Amygdala (tissue), 56 donors: ENCODE data around the gene FGFBP3.

Experiments used
- DNase-seq, 56 donors: peaks; one replicate each; lab custom pipeline; 2025; lab: John Stamatoyannopoulos, UW

Gene FGFBP3, protein sequence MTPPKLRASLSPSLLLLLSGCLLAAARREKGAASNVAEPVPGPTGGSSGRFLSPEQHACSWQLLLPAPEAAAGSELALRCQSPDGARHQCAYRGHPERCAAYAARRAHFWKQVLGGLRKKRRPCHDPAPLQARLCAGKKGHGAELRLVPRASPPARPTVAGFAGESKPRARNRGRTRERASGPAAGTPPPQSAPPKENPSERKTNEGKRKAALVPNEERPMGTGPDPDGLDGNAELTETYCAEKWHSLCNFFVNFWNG

DNA sequence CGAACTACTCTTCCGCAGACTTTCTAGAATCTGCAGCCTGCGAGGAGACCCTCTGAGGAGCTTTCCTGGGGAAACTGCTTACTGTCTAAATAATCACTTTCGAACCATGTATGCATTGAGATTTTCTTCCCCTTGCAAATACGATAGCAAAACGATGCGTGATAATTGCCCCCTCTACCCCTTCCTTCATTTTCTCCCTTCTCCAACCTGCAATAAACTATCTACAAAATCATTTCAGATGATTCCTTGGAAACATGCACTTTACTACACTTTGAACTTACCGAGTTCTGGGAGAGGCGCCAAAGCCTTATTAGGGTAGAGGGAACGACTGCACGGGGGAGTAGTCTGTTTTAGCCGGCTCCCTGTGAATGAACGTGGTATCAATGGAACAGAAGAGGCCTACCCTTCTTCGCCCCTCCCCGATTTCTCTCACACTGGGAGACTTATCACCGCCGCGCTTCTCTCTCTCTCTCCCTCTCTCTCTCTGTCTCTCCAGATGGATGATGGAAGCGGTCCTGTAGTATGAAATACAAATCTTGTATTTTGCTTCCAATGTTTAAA, at the start of gene FGFBP3:
Gene FGFBP3 (minus strand): TSS at position 370 of the 561 bp plus-strand sequence. CDS start 517 bp downstream, outside the sequence.
- peak in 11 of 56 donors; percentile 6 to 51 (median 16) for DNase-seq

DNA sequence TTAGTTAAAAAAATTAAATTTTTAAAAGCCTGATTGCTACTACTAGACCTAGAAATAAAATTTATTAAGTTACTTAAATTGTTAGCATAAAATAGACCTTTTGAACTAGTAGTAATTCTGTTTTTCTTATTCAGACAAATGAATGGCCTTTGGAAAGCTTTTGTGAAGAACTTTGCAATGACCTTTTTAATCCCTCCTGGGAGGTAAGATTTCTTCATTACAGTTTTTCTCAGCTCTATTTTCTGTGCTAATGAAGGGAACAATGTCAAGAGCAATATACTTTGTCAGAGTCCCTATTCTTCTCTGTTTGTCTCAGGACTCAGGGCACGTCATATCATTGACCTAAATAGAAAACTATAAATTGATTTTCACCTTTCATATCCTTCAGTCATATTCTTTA, 47.8 kb upstream of the FGFBP3 start:
- DNase-seq = no peak

DNA sequence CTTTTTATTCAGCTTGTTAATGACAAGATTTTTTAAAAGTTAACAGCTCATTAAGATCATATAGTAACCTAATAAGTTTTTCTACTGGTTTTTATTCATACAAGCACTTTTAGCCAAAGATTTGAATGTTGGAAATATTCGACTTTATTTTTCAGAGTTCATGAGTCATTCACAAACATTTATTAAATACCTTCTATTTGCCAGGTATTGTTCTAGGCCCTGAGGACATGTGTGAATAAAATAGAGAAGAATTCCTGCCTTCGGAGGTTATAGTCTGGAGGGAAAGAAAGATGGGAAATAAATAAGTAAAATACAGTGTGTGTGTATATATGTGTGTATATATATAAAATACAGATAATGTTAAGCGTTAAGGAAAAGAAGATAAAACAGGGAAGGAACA, 45.8 kb upstream of the FGFBP3 start:
- no peak for DNase-seq

DNA sequence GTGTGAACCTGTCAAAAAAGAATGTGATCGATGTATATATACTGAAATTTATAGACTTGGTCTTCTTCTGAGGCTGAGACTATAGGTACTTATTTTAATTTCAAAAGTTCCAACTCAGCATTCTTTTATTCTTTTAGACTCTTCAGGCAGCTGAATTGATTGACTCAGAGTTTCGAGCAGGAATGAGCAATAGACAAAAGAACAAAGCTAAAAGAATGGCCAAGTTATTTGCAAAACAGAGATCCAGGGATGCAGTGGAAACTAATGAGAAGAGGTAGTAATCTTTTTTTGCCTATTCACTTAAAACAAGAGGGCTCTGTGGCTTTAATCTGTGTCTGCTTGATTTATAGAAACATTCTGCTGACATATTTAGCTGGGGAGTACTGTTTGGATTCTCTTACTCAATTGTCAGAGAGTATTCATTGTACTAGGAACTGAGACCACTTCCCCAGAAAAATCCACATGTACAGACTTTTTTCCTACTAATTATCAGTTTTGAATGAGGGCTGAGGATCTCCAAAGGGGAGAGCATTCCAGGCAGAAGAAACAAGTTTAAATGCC, 44.4 kb upstream of the FGFBP3 start:
- no peak for DNase-seq

DNA sequence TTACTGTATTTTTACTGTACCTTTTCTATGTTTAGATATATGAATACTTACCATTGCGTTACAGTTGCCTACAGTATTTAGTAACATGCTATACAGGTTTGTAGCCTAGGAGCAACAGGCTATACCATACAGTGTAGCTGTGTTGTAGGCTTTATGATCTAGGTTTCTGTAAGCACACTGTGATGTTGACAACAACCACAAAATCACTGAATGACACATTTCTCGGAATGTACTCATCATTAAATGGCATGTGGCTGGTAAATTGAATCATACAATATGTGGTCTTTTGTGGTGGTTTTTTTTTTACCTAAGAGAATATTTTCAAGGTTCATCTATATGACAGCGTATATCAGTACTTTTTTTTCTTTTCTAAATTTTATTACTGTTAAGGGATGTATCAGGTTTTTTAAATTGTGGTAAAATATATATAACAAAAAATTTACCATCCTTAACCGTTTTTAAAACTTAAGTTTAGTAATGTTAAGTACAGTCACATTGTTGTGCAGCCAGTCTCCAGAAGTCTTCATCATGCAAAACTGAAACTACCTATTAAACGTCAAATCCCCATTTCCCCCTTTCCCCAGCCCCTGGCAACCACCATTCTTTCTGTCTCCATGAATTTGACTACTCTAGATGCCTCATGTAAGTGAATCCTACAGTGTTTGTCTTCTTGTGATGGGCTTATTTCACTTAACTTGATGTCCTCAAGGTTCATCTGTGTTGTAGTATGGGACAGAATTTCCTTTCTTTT, 35.8 kb upstream of the FGFBP3 start:
- no peak for DNase-seq

DNA sequence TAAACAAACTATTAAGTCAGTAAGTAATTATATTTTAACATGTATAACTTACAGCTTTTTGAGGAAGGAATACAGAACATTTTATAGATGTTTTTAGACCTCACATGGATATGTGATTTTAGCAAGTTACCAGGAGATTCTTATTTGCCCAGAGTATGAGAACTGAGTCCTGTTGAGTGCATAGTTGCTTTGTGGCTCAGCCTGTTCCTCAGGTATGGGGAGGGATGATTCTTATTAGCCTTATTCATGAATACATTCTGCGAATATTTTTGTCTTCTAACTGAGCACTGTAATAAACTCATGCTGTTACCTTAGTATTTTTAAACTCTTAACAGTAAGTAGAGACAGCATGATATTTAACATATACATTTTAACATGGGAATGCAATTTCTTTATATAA, 32.1 kb upstream of the FGFBP3 start:
- no peak for DNase-seq

DNA sequence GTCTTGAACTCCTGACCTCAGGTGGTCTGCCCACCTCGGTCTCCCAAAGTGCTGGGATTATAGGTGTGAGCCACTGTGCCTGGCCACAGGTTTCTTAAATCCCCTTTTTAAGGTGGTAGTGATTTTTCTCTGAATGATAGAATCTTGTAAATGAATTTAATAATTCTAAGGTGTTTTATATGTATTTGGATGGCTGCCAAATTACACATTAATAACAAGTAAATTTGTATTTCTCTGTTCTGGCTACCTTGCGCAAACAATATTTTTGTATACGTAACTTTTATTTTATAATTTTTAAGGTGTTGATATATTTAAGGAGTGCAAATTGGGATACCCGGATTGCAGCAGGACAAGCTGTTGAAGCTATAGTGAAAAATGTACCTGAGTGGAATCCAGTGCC, 30.4 kb upstream of the FGFBP3 start:
- no peak for DNase-seq

DNA sequence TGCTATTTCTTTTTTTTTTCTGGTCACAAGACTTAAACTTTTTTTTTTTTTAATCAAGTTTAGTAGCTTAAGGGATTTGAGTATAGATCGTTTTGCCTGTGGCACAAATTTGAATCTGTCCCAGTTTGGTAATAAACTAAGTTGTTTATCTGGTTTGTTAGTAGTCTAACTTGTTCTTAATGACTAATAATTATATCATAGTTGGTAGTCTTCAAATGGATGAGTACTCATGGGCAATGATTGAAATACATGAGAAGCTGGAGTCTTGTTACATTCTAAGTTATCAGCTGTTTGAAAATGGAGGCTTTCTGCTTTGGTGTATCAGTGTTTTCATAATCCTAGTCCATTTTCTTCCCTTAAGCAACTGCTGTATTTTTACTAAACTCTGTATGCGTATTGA, 26.6 kb upstream of the FGFBP3 start:
- no peak for DNase-seq

DNA sequence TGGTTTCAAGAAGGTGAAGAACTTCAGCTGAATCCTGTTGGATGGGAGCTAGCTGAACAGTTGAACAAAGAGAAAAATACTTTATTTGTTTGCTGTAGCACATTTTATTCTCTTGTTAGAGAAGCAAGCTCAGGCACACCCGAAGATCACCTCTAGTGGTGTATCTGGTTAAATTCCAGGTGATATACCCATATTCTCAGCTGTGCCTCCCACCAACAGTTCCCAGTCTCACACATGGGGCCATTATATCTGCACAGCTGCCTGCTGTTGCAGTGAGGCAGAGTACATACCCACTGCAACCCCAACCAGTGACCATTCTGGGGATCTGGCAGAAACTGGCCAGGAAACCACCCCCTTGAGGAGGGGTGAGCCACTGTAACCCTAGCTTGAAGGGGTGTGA, 23.5 kb upstream of the FGFBP3 start:
- DNase-seq = no peak

DNA sequence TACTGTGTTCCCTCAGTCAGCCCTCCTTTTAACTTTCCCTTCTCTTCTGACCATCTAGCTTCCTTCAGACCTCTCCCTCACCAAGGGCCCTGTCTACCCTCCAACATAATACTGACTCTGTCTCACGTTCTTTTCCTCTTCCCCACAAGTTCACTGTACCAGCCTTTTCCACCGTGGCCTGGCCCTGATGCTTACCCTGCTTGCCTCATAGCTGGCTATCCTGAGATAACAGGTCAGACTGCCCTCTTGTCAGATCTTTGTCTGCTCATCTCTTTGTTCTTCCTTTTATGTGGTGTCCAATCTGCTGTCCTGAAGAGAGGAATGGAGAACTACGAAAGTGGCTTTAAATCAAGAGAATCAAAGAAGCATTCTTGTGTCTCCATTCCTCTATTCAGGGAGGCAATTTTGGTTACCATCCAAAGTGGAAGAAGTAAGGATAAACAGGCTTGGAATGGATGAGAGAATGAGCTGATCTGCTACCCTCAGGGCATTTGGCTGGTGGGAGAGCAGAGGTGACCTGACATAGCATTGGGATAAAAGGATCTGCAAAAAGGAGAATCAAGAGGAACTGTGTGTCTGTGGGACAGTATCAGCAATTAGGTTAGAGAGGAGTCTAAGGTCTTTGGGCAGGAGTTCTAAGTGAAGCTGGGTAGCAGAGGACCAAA, 22.4 kb upstream of the FGFBP3 start:
- no peak for DNase-seq

DNA sequence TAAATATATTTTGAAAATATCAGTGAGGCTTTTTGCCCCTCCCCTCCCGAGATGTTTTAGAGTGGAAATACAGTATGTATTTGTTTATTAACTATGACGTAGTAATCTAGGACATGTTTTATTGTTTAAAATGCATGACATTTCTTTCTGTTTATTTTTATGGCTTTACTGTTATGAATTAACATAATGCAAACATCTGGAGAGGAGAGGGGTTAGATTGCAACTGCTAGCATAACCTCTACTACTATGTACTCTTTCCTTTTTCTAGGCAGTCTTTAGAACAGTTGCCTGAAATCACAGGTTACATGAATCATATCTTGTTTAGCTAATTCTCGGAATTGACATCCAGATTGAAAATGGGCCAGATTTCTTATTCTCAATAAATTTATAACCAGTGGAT, 21.7 kb upstream of the FGFBP3 start:
- no peak for DNase-seq

DNA sequence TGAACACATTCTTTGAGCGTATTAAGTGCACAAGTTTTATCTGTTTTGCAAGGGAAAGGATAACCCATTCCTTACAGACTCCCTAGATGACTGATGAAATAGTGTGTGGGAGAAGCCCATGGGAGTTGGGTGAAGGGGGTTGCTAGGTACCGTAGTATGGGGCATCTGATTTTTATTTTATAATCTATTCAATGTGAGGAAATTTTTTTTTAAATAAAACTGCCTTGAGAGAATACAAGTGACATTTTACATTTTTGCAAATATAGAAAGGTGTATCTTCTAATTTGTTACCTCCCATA, 15.7 kb upstream of the FGFBP3 start:
- DNase-seq = no peak

DNA sequence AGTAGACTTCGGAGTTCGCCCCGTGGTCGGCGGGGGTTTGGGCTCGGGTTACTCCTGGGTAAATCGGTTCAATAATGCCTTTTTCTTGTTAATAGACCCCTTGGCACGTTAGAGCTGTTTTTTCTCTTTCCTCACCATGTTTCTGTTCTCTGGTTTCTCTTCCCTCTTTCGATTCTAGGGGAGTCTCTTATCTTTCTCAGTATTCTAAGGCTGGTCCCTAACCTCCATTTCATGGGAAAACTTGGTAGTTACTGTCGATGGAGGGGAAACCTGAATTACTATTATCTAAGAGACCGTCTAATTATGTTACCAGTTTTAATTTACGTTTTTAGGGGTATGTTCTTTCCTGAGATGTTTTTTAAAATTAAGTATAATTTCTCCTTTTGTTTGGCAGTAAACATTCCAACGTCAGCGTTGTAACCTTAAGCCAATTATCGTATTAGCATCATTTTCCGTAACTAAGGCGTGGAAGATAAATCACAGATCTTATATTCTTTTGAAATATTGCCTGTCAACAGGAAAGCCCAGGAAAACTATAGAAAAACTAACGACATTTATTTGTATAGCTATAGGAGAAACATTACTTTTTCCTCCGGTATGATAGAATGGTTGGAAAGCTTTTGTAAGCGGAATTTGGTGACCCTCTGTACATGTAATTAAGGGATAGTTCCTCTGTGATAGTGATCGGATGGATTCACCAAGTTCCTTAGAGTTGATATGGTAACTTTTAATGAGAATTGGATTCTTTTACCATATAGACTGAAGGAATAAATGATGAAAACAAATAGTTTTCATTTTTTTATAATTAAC, 15.1 kb upstream of the FGFBP3 start:
- no peak for DNase-seq

DNA sequence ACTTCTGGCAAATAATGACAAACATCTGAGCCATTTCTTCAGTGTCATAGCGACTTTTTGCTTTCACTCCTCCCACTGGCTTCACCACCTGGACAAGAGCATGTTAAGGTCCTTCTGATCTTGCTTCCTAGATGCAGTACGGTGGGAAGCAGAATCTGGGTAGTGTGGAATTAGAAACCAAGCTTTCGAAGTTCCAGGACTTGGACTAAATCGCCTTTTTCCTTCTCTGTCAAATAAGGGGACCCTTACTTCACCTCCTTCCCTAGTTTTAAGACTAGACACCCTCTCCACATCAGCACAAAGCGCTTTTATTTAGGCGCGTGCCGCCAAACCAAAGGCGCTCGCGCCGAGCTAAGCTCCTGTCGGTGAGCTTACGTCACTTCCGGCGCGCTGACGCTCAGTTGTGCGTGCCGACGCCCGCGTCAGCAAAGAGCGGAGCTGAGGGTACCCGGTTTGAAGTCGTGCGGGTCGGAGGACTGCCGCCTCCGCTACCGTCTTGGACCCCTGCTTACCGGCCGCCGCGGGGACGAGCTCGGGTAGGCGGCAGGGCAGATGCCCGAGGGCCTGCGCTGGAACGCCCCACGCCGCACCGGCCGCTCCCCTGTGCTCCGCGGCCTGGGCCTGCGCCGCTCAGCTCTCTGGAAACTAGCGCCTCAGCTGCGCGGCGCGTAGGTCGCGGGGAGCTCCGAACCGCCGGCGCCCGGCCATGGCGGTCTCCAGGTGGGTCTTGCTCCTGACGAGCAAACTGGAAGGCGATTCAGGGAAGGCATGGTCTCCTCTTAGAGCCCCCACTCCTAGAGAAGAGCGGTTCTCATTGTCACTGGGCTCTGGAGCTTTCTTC, 14.3 kb upstream of the FGFBP3 start, which contains the start of gene BTAF1:
Gene BTAF1 (plus strand): TSS at position 400 of the 841 bp plus-strand sequence. CDS start 307 bp downstream, at position 707.
- DNase-seq = peak; percentile 23 to 95 (median 85)

DNA sequence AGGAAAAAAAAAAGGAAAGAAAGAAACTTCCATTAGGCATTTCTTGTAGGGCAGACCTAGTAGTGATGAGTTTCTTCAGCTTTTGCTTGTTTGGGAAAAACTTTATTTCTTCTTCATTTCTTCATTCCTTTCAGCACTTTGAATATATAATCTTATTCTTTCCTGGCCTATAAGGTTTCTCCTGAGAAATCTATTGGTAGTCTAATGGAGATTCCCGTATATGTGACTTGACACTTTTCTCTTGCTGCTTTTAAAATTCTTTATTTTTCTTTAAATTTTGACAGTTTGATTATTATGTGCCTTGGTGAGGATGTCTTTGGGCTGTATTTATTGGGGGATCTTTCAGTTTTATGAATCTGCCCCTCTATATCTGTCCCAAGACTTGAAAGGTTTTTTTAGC, 10.4 kb upstream of the FGFBP3 start:
- DNase-seq = no peak

DNA sequence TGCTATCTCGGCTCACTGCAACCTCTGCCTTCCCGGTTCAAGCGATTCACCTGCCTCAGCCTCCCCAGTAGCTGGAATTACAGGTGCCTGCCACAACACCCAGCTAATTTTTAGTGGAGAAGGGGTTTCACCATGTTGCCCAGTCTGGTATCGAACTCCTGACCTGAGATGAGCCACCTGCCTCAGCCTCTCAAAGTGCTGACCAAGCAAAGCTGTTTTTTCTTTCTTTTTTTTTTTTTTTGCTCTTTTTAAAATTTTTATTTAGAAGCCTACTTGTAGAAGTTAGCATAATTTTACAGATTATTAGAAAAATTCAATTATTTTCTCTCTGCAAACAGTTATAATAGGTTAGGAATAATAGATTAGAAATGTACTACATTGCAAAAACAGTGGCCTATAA, 1.2 kb upstream of the FGFBP3 start:
- DNase-seq = no peak

DNA sequence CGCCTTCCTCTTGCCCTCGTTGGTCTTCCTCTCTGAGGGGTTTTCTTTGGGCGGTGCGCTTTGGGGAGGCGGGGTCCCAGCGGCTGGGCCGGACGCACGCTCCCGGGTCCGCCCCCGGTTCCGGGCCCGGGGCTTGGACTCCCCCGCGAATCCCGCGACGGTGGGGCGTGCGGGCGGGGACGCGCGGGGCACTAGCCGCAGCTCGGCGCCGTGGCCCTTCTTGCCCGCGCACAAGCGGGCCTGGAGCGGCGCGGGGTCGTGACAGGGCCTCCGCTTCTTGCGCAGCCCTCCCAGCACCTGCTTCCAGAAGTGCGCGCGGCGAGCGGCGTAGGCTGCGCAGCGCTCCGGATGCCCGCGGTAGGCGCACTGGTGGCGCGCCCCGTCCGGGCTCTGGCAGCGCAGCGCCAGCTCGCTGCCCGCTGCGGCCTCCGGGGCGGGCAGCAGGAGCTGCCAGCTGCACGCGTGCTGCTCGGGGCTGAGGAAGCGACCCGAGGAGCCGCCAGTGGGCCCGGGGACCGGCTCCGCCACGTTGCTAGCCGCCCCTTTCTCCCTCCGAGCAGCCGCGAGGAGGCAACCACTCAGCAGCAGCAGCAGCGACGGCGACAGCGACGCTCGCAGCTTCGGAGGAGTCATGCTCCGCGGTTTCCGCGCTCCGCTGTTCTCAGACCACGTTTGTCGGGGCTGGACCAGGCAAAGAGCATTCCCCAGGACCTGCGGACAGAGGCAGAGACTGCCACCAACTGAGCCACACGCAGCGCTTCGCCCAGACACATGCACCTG, 759 bp downstream of the FGFBP3 start:
- DNase-seq = peak in 53 of 56 donors; percentile 19 to 80 (median 60)

DNA sequence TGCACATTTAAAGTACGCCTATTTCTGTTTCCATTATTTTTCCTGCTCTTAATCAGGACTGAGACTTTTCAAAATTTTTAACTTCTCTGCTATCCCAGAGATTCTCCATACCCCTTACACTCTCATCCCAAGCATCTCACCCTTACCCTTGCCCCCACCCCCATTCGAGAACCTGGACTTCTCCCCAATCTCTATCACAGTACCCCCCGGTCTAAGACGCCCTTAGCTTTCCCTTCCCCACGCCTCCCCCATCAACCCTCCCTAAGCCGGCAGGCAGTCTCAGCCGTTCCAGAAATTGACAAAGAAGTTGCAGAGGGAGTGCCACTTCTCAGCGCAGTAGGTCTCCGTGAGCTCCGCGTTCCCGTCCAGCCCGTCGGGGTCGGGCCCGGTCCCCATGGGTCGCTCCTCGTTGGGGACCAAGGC, 1.4 kb downstream of the FGFBP3 start:
- DNase-seq = peak in 4 of 56 donors; percentile 11 to 39 (median 22)
